Measurements from ENCODE around the gene ABCC4.

ABCC4 gene

DNA sequence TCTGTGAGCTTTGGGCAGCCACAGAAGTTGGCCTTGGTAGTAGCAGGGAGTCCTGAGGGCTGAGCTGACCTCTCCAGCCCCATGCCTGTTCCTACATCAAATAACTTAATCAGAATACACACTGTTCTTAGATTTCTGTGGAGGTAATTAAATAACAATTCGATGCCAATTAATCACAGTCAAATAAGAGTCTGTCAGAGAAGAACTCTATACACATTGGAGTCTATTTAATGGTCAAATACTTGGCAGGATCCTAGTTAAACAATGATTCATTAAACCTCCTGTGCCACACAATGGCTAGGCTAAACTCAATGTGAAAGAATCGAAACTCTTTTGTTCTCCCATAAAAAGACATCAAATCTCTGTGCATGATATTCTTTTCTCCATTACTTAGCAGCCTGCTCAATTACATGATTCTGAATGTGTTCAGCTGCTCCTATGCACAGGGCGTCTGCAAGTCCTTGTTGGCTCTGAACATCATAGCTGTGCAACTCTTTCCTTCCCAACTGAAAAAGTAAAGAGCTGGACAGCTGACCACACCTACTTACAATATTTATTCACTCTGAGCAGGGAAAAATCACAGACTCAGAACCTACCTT, 173.1 kb downstream of the ABCC4 start:
- DNase-seq (ENCODE audit: insufficient read length, low spot score) (no peak), FAIRE-seq (no peak)
- TF ChIP-seq, protein P1, sequence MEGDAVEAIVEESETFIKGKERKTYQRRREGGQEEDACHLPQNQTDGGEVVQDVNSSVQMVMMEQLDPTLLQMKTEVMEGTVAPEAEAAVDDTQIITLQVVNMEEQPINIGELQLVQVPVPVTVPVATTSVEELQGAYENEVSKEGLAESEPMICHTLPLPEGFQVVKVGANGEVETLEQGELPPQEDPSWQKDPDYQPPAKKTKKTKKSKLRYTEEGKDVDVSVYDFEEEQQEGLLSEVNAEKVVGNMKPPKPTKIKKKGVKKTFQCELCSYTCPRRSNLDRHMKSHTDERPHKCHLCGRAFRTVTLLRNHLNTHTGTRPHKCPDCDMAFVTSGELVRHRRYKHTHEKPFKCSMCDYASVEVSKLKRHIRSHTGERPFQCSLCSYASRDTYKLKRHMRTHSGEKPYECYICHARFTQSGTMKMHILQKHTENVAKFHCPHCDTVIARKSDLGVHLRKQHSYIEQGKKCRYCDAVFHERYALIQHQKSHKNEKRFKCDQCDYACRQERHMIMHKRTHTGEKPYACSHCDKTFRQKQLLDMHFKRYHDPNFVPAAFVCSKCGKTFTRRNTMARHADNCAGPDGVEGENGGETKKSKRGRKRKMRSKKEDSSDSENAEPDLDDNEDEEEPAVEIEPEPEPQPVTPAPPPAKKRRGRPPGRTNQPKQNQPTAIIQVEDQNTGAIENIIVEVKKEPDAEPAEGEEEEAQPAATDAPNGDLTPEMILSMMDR (IDR thresholded peaks at IDR 0.05; ENCODE audit: insufficient read depth, missing control alignments): no peak

DNA sequence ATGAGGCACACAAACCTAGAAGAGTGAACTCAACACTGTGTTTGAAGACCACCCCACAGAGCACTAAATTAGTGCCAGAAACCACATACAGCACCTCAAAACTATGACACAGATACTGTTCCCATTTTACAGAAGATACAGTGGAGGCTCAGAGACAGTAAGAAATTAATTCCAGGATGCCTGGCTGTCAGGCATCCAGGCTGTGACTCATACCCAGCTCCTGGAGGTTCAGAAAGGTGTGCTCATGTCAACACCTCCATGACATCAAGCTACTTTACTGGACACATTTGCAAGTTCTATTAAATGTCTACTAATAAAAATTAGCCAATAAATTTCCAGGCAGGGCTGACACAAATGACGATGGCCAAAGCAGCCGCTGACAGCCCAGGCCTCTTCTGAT, 176.3 kb downstream of the ABCC4 start:
- no peak for DNase-seq (ENCODE audit: insufficient read length, low spot score)
- FAIRE-seq: no peak
- TF ChIP-seq, protein P1 (IDR thresholded peaks at IDR 0.05; ENCODE audit: insufficient read depth, missing control alignments): no peak

GRCh38 chr13:95123726-95124125, 177.5 kb downstream of the ABCC4 start:
- FAIRE-seq (no peak), DNase-seq (ENCODE audit: insufficient read length, low spot score) (no peak)
- TF ChIP-seq, protein P1 (IDR thresholded peaks at IDR 0.05; ENCODE audit: insufficient read depth, missing control alignments): no peak

DNA sequence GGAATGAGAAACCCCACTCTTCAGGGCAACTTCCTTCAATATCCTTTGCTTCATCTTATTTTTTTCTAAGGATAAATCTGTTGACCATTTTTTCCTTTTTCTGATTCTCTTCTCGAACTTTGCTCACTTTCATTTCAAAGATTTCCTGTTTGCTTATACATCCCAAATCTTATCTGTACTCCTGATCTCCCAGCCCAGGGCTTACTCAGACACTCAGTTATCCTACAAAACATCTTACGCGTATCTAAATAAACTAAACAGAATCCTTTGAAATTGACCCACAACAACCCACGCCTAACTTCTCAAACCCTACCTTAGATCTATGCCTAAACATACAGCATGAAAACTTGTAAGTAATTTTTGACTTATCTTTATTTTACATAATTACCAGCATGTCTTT, 179.2 kb downstream of the ABCC4 start:
- no peak for FAIRE-seq
- TF ChIP-seq, protein P1 (IDR thresholded peaks at IDR 0.05; ENCODE audit: insufficient read depth, missing control alignments): no peak
- DNase-seq (ENCODE audit: insufficient read length, low spot score): no peak

DNA sequence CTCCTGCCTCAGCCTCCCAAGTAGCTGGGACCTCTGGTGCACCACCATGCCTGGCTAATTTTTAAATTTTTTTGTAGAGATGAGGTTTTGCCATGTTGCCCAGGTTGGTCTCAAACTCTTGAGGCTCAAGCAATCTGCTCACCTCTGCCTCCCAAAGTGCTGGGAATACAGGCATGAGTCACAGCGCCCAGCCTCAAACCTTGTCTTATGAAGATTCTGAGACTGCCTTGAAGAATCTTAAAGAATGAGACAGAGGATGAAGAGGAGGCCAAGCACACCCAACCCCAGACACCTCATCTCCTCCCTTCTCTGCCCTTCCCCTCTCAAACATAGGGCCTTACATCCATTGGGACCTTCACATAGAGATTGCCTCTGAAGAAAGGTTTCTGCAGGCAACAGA, 179.7 kb downstream of the ABCC4 start:
- no peak for DNase-seq (ENCODE audit: insufficient read length, low spot score)
- no peak for FAIRE-seq
- TF ChIP-seq, protein P1 (IDR thresholded peaks at IDR 0.05; ENCODE audit: insufficient read depth, missing control alignments): no peak

- FAIRE-seq (no peak), DNase-seq (ENCODE audit: insufficient read length, low spot score) (no peak)
- TF ChIP-seq, protein P1 (IDR thresholded peaks at IDR 0.05; ENCODE audit: insufficient read depth, missing control alignments): no peak
Measured at GRCh38 chr13:95120650-95121049, 180.6 kb downstream of the ABCC4 start.

DNA sequence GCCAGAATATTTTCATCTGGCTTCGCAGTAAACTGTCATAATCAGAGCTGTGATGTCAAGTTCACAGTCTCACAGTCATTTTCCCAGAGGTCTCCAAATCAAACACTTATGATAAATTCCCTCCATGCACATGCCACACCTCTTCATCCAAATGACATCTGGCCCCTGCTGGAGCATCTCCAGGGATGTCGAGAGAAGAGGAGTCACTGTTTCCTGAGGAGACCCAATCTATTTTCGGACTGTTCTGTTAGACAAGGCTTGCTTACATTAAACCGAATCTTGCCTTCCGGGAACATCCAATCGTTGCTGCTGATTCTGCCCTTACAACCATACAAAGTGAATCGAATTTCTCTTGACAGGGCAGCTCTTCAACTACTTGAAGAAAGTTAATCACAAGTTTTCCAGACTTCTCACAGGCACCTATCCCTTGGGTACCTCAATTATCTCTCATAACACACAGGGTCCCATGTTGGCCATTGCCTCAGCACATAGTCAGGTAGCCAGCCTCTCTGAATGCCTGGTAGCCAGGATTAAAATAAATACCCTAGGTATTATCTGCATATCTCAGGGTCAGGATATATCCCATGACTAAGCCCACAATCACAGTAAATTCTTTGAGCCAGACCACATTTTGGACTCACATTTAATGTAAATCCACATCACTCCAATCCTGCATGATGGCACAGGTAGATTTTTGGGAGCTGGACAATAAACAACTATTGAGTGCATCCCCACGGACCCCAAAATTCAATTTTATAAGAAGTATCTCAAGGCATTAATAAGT, 182.5 kb downstream of the ABCC4 start:
- TF ChIP-seq, protein P1 (IDR thresholded peaks at IDR 0.05; ENCODE audit: insufficient read depth, missing control alignments): no peak
- FAIRE-seq (no peak), DNase-seq (ENCODE audit: insufficient read length, low spot score) (no peak)
